Pulmonary artery endothelial cell (primary cell): Measurements from ENCODE around the gene CAPN8. TPM values are rescaled to one million over a fixed set of nuclear protein-coding genes. Genes with fewer than 3 reads are reported as not detected.
"Not testable (repeated sequence)": the region's sequence is repeated elsewhere in the genome, so short reads cannot be mapped to it uniquely, and the experiment has no call there.

ENCODE experiments used
- DNase-seq: peaks from one replicate; pipeline ENCODE4 v3.0.0-alpha.2; 2011; ENCODE audit warnings: low read depth, low spot score
- total RNA-seq: library from RNA; depleted of rRNA; stranded (reverse); fragments of >200 nt; gene quantifications from 2 replicates; pipeline ENCODE4 v1.2.3, GENCODE V29; 2014

Gene CAPN8
- total RNA-seq, 1 donor from 2014 or later, result not detected

- DNase-seq, result peak; percentile 3
Measured at GRCh38 chr1:223531742-223532341, 133.7 kb downstream of the CAPN8 start.

- DNase-seq, result no peak
Measured at GRCh38 chr1:223525957-223526356, 139.5 kb downstream of the CAPN8 start.

GRCh38 chr1:223525546-223525945, 140.0 kb downstream of the CAPN8 start:
- no peak for DNase-seq

- DNase-seq, result no peak
Measured at GRCh38 chr1:223524930-223525451, 140.5 kb downstream of the CAPN8 start.

GRCh38 chr1:223521150-223521549, 144.4 kb downstream of the CAPN8 start:
- DNase-seq, result no peak

GRCh38 chr1:223520200-223520599, 145.3 kb downstream of the CAPN8 start:
- no peak for DNase-seq

- DNase-seq, result no peak
Measured at GRCh38 chr1:223519116-223519515, 146.4 kb downstream of the CAPN8 start.

- not testable (repeated sequence) for DNase-seq
Measured at GRCh38 chr1:223518553-223518952, 146.9 kb downstream of the CAPN8 start.

GRCh38 chr1:223515926-223516325, 149.6 kb downstream of the CAPN8 start:
- DNase-seq, result no peak

GRCh38 chr1:223515421-223515820, 150.1 kb downstream of the CAPN8 start:
- no peak for DNase-seq

GRCh38 chr1:223514644-223515043, 150.9 kb downstream of the CAPN8 start:
- DNase-seq, result no peak

GRCh38 chr1:223513309-223513708, 152.2 kb downstream of the CAPN8 start:
- no peak for DNase-seq

GRCh38 chr1:223512057-223512456, 153.4 kb downstream of the CAPN8 start:
- DNase-seq, result no peak

GRCh38 chr1:223508796-223509195, 156.7 kb downstream of the CAPN8 start:
- no peak for DNase-seq

- DNase-seq, result no peak
Measured at GRCh38 chr1:223504741-223505140, 160.8 kb downstream of the CAPN8 start.

- DNase-seq, result no peak
Measured at GRCh38 chr1:223503348-223503747, 162.2 kb downstream of the CAPN8 start.

- peak; percentile 55 for DNase-seq
Measured at GRCh38 chr1:223500560-223501425, 164.7 kb downstream of the CAPN8 start.

GRCh38 chr1:223496883-223497282, 168.6 kb downstream of the CAPN8 start:
- no peak for DNase-seq

GRCh38 chr1:223494926-223495645, 170.4 kb downstream of the CAPN8 start:
- no peak for DNase-seq

- DNase-seq, result no peak
Measured at GRCh38 chr1:223492044-223492443, 173.5 kb downstream of the CAPN8 start.
